Kidney (tissue), 14 donors: ENCODE measurements around the gene BCAS3. TPM values are rescaled to one million over a fixed set of nuclear protein-coding genes. Genes with fewer than 3 reads are reported as not detected.

Experiments
- DNase-seq, 5 donors: peaks; one replicate each; pipeline ENCODE4 v3.0.0-alpha.2; 2013 to 2020
- FAIRE-seq: peaks from 2 replicates; lab custom pipeline; 2012; peaks lifted over from hg19 to GRCh38; lab: Jason Lieb, UNC
- H3K27ac ChIP-seq, 2 donors: one replicate each; pipeline ENCODE4 v1.7.0; 2013; ENCODE audit warnings: low read depth in 2 of 2, low read length in 2 of 2, inconsistent platforms in 1 of 2
- H3K27me3 ChIP-seq: one replicate; pipeline ENCODE4 v1.7.1; 2013; ENCODE audit warnings: low read length, inconsistent platforms; ENCODE audit not compliant: control insufficient read depth, insufficient read depth
- H3K36me3 ChIP-seq, 3 donors: one replicate each; pipeline versions ENCODE4 v1.7.0 to v1.7.1; 2013; ENCODE audit warnings: low read length in 3 of 3, control low read depth in 1 of 3, inconsistent platforms in 1 of 3; ENCODE audit not compliant: insufficient read depth in 3 of 3, control insufficient read depth in 2 of 3
- H3K4me1 ChIP-seq, 3 donors: one replicate each; pipeline versions ENCODE4 v1.7.0 to v1.7.1; 2013; ENCODE audit warnings: low read length in 3 of 3, inconsistent platforms in 1 of 3, low read depth in 1 of 3; ENCODE audit not compliant: control insufficient read depth in 2 of 3, insufficient read depth in 2 of 3
- H3K4me3 ChIP-seq, 3 donors: one replicate each; pipeline versions ENCODE4 v1.7.0 to v1.8.1; 2013; ENCODE audit warnings: low read length in 3 of 3, control low read depth in 1 of 3, inconsistent platforms in 1 of 3
- H3K9ac ChIP-seq, 3 donors: one replicate each; pipeline versions ENCODE4 v1.7.0 to v1.7.1; 2013; ENCODE audit warnings: low read length in 3 of 3, control low read depth in 1 of 3, inconsistent platforms in 1 of 3
- H3K9me3 ChIP-seq, 3 donors: one replicate each; pipeline versions ENCODE4 v1.7.0 to v1.7.1; 2013; ENCODE audit warnings: low read length in 3 of 3, control low read depth in 1 of 3, inconsistent platforms in 1 of 3; ENCODE audit not compliant: control insufficient read depth in 2 of 3, insufficient read depth in 1 of 3
- CTCF ChIP-seq: IDR thresholded peaks from 3 replicates; pipeline ENCODE4 v1.5.1; 2012; ENCODE audit warnings: mild to moderate bottlenecking, moderate library complexity, borderline replicate concordance; ENCODE audit not compliant: insufficient read depth; ENCODE audit errors: extremely low read depth
- intact Hi-C: fragments of 100-400 bp; cut with DNase I; formaldehyde crosslinking; loops from one replicate; pipeline ENCODE4 v1.11.1; 2022
- polyA plus RNA-seq: library from polyadenylated mRNA; stranded (reverse); fragments of 350-450 nt; fragmentation: Illumina TruSeq; extraction: RNeasy Lipid Tissue Mini Kit (QIAGEN cat#74804); gene quantifications from one replicate; pipeline ENCODE4 v1.2.3, GENCODE V29; 2014; ENCODE audit warnings: low read depth, low replicate concordance; ENCODE audit not compliant: insufficient read depth
- total RNA-seq: library from RNA; stranded (reverse); fragmentation: NEBNext Ultra II Directional; extraction: Animal tissue kit (Norgen Biotek cat#: 25700); gene quantifications from one replicate; pipeline ENCODE4 v1.2.1, GENCODE V29; 2021
- donor health status: control.
- donor health status: control.
- donor health status: control.
- donor health status: control.
- donor health status: control.
- donor health status: DM: yes; HTN: yes; CAD: no.
- donor health status: Normal renal cell carcinoma (clear cell type).

The BCAS3 gene
- total and polyA plus RNA-seq, 2 donors from 2014 or later = 18.3 to 44.1 TPM

DNA sequence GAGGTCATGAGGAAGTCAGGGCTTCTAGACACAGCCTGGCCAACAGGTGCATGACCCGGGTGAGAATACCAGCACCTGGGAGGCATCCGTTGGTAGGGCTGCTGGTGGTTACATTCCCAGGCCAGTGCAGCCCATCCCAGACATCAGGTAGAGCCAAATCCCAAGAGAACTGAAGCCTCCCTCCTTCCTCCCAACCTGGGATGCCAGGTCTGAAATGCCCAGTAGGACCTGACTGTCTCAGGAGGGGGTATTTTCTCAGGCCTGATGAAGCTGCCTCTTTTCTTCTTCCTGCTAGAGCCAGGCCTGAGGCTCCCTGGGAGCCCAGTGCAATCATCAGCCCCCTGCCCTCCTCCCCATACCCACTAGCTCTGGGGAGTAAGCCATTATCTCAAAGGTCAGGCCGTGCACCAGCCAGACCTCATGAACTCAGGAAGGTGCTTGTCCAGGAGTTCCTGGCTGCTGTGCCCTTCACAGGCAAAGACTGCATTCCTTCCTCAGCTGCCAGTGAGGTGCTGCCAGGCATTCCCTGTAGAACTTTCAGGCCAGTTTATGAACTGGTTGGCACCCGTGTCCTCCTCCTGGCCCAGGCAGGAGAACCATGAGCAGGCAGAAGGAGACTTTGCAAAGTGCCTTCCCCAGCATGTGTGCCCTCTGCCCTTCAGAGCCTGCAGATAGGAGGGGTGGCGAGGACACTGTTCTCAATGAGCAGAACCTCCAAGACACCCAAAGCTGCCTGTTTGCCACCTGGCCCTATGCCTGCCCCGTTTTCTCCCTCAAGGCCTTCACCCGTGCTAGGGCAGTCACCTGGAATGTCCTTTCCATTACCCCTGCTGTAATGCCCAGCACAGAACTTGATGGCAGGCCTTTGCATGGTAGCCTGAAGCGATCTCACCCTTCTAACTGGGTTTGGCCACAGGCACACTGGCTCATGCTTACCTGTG is 729.6 kb downstream of the BCAS3 start:
- peak in 4 of 5 donors; percentile 9 to 43 (median 32) for DNase-seq

GRCh38 chr17:61408151-61409041 is 730.7 kb downstream of the BCAS3 start:
- peak overlapping the region in 2 of 3 donors; percentile 36 to 87 for H3K4me3 ChIP-seq
- FAIRE-seq (no peak), DNase-seq (peak in 4 of 5 donors; percentile 17 to 74 (median 48))
- H3K9ac ChIP-seq = peak overlapping the region; percentile 22 to 65 (median 43)
- no peaks in the 10 kb centered on the region for H3K9me3 ChIP-seq
- peak overlapping the region; percentile 81 to 90 for H3K27ac ChIP-seq
- H3K4me1 ChIP-seq = peaks cover 0 to 27% (median 8%) of the 10 kb centered on the region in 3 donors
- intact Hi-C loops = no loop called here
- H3K27me3 ChIP-seq = peaks cover 16% of the 10 kb centered on the region
- peaks cover 0 to 16% (median 7%) of the 10 kb centered on the region in 3 donors for H3K36me3 ChIP-seq
- no peak for TF ChIP-seq CTCF

More for the DNA sequence above, 729.6 kb downstream of the BCAS3 start:
- peaks cover 0 to 30% (median 8%) of the 10 kb centered on the region in 3 donors for H3K4me1 ChIP-seq
- H3K36me3 ChIP-seq = peaks cover 0 to 17% (median 7%) of the 10 kb centered on the region in 3 donors
- H3K27me3 ChIP-seq = peaks cover 16% of the 10 kb centered on the region
- FAIRE-seq = no peak
- peak overlapping the region; percentile 81 to 90 for H3K27ac ChIP-seq
- peak overlapping the region in 2 of 3 donors; percentile 17 to 87 for H3K4me3 ChIP-seq
- H3K9ac ChIP-seq = peak overlapping the region; percentile 16 to 60 (median 35)
- intact Hi-C loops = no loop called here
- no peaks in the 10 kb centered on the region for H3K9me3 ChIP-seq
- TF ChIP-seq CTCF = no peak

- Histone ChIP-seq H3K9me3 (no peaks in the 10 kb centered on the region), H3K9ac (peak overlapping the region in 1 of 3 donors; percentile 52), H3K4me1 (peaks cover 0 to 23% (median 8%) of the 10 kb centered on the region in 3 donors), H3K36me3 (peaks cover 0 to 10% (median 4%) of the 10 kb centered on the region in 3 donors), H3K4me3 (peak overlapping the region in 2 of 3 donors; percentile 23 to 53), H3K27ac (peak overlapping the region; percentile 93 to 94), H3K27me3 (peaks cover 10% of the 10 kb centered on the region)
- TF ChIP-seq CTCF = peak; percentile 58
- intact Hi-C loops = loop anchor here (10.0 kb wide), 1 partner anchor 435 kb away; no protein-coding TSS in a partner anchor
- DNase-seq (peak; percentile 62 to 90 (median 78)), FAIRE-seq (no peak)
Measured at GRCh38 chr17:61409301-61410112, 731.9 kb downstream of the BCAS3 start.
